Retinal pigment epithelial cell (primary cell): Measurements from ENCODE around the gene NAA10.

Experiments
- DNase-seq: peaks from one replicate; pipeline ENCODE4 v3.0.0-alpha.2; 2010; ENCODE audit warnings: low read depth
- H3K4me3 ChIP-seq: 2 replicates; pipeline ENCODE4 v1.5.1; 2011; ENCODE audit warnings: mild to moderate bottlenecking, low read length, control low read depth, moderate library complexity
- CTCF ChIP-seq: conservative IDR thresholded peaks from 2 replicates; pipeline ENCODE4 v1.5.1; 2011; ENCODE audit warnings: low read depth, low read length, control low read depth, inconsistent platforms

The NAA10 gene

GRCh38 chrX:153965406-153965805 lies 30.6 kb upstream of the NAA10 start:
- DNase-seq, result no peak
- no peak for TF ChIP-seq CTCF
- no peak overlapping the region for H3K4me3 ChIP-seq

DNA sequence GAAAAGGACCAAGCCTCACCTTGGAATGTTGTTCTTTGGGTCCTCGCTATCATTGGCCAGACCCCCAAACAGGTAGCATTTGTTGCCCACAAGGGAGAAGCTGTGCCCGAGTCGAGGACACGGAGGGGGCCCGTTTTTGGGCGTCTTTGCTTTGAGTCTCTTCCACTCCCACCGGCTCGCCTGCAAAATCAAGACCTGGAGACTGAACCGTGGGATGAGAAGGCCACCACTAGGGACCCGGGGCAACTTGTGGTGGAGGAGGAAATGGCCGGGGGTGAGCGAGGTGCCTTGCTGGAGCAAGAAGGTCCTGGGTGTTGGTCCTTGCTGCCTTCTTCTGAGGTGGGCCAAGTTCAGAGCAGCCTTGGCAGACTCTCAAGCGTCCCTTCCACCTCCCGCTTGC lies 29.3 kb upstream of the NAA10 start:
- DNase-seq, result no peak
- no peak for TF ChIP-seq CTCF

GRCh38 chrX:153963546-153963945 lies 28.7 kb upstream of the NAA10 start:
- no peak overlapping the region for H3K4me3 ChIP-seq
- TF ChIP-seq CTCF, result no peak
- DNase-seq, result no peak

More for the DNA sequence above, 29.3 kb upstream of the NAA10 start:
- H3K4me3 ChIP-seq, result no peak overlapping the region

DNA sequence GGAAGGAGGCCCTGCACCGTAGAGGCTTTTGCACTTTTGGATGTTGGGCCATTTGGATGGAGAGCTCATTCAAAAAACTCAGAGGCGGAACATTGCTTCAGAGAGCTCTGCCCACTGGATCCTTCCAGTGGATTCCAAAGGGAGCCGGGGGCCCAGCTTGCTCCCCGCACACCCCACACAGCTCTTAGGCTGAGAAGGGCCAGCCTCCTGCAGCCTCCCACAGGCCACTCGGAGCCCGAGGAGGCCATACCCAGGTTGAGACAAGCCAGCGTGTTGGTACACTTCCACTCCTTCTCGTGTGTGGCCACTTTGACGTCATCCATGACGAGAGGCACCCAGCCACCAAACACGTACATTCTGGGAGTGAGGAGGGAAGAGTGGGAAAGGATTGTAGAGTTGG lies 26.5 kb upstream of the NAA10 start:
- no peak overlapping the region for H3K4me3 ChIP-seq
- TF ChIP-seq CTCF, result no peak
- no peak for DNase-seq

DNA sequence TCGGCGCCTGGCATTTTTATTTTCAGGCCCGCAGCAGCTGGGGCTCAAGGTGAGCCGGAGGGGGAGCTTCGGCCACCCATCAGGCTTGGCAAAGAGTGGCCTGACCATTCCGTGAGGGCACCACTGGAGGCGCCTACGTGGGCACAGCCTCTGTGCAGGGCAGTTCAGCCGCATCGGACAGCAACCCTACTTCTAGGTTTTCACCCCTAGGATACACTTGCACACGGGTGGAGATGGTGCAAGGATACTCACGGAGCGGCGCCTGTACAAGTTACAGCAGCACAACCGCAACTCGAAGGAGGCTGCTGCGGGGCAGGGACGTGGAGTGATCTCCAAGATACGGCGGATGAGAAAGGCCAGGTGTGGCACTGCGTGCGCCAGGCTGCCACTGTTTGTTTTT lies 25.9 kb upstream of the NAA10 start:
- no peak overlapping the region for H3K4me3 ChIP-seq
- no peak for TF ChIP-seq CTCF
- no peak for DNase-seq

DNA sequence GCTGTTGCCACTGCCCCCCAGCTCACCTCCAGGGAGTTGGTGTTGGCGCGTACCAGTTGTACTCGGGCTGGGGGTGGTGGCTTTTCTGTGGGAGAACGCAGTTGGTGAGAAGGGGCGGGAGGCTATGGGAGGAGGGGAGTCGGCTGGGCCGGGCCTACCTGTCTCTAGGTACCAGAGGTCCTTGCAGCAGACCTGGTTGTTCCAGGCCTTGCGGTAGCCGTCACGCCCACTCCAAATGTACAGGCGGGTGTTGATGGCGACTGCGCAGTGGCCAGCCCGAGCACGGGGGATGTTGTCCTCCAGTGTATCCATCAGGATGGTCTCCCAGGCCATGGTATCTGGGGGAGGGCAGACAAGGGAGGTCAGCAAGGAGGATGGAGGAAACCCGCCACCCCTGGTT lies 25.2 kb upstream of the NAA10 start:
- H3K4me3 ChIP-seq, result no peak overlapping the region
- no peak for DNase-seq
- TF ChIP-seq CTCF, result no peak

- no peak for TF ChIP-seq CTCF
- DNase-seq, result no peak
- H3K4me3 ChIP-seq, result no peak overlapping the region
These were observed 24.8 kb upstream of the NAA10 start for GRCh38 chrX:153959649-153960048.
